Erythroblast (primary cell): ENCODE measurements around the gene WDR7.

Experiments used
- GATA1 ChIP-seq: IDR thresholded peaks from 2 replicates; pipeline ENCODE4 v1.6.1; 2011; ENCODE audit warnings: low read depth, mild to moderate bottlenecking, control low read depth, low read length, moderate library complexity
- POLR2A ChIP-seq: IDR thresholded peaks from 2 replicates; pipeline ENCODE4 v1.6.1; 2011; ENCODE audit warnings: mild to moderate bottlenecking, low read length

- TF ChIP-seq POLR2A, result no peak
- TF ChIP-seq GATA1, result no peak
These were observed 302.5 kb downstream of the WDR7 start for GRCh38 chr18:56953428-56954198.
